Mesodermal cell (in vitro differentiated cells): ENCODE results near the gene NOCT.

Experiments used
- H3K27ac ChIP-seq: 2 replicates; pipeline ENCODE4 v1.7.0; 2013; ENCODE audit warnings: mild to moderate bottlenecking, low read depth, low read length, moderate library complexity; ENCODE audit not compliant: severe bottlenecking
- H3K36me3 ChIP-seq: 2 replicates; pipeline ENCODE4 v1.7.1; 2013; ENCODE audit warnings: mild to moderate bottlenecking, low read length, moderate library complexity; ENCODE audit not compliant: control insufficient read depth, insufficient read depth
- H3K4me1 ChIP-seq: one replicate; pipeline ENCODE4 v1.7.1; 2013; ENCODE audit warnings: mild to moderate bottlenecking, low read length; ENCODE audit not compliant: insufficient read depth, control insufficient read depth, poor library complexity, severe bottlenecking
- H3K4me3 ChIP-seq: 2 replicates; pipeline ENCODE4 v1.7.0; 2013; ENCODE audit warnings: low read length, control low read depth, mild to moderate bottlenecking; ENCODE audit not compliant: insufficient read depth, poor library complexity, severe bottlenecking; ENCODE audit errors: extremely low read depth
- H3K9me3 ChIP-seq: 2 replicates; pipeline ENCODE4 v1.7.1; 2013; ENCODE audit warnings: mild to moderate bottlenecking, low read length, moderate library complexity; ENCODE audit not compliant: control insufficient read depth
- WGBS, 2 experiments: methylation state at CpG; one replicate each; pipeline ENCODE4 v1.1.5; 2013; ENCODE audit warnings: missing lambda C conversion rate in 2 of 2; ENCODE audit not compliant: insufficient coverage in 2 of 2; 5-methylcytosine and 5-hydroxymethylcytosine counted together

NOCT gene

GRCh38 chr4:139083607-139083955 is 68.0 kb downstream of the NOCT start:
- H3K9me3 ChIP-seq: no peaks in the 10 kb centered on the region
- H3K4me1 ChIP-seq: no peaks in the 10 kb centered on the region
- H3K27ac ChIP-seq: peak overlapping the region; percentile 90
- peak overlapping the region; percentile 83 for H3K4me3 ChIP-seq
- no peaks in the 10 kb centered on the region for H3K36me3 ChIP-seq
- 0% methylated on average over 29 to 33 of the region's 34 CpGs for WGBS, 2 experiments

- peak overlapping the region; percentile 83 for H3K4me3 ChIP-seq
- H3K36me3 ChIP-seq: no peaks in the 10 kb centered on the region
- peak overlapping the region; percentile 90 for H3K27ac ChIP-seq
- no peaks in the 10 kb centered on the region for H3K4me1 ChIP-seq
- H3K9me3 ChIP-seq: no peaks in the 10 kb centered on the region
- WGBS, 2 experiments: 0% methylated on average over 42 to 47 of the region's 68 CpGs
Observed at GRCh38 chr4:139083956-139084803, 68.6 kb downstream of the NOCT start.

- H3K27ac ChIP-seq: peak overlapping the region; percentile 90
- 0 to 20% methylated on average over 1 to 2 of the region's 2 CpGs for WGBS, 2 experiments
Observed at GRCh38 chr4:139084804-139085093, 69.2 kb downstream of the NOCT start.

GRCh38 chr4:139085141-139085540 is 69.6 kb downstream of the NOCT start:
- H3K36me3 ChIP-seq: no peaks in the 10 kb centered on the region
- H3K4me3 ChIP-seq: peak overlapping the region; percentile 83
- H3K4me1 ChIP-seq: no peaks in the 10 kb centered on the region
- H3K27ac ChIP-seq: peak overlapping the region; percentile 90
- WGBS, 2 experiments: 100% methylated on average over 1 of the region's 5 CpGs; no CpG with 5 or more reads in 1 of the 2 experiments
- H3K9me3 ChIP-seq: no peaks in the 10 kb centered on the region

More at GRCh38 chr4:139084804-139085093, 69.2 kb downstream of the NOCT start:
- Histone ChIP-seq H3K4me3 (peak overlapping the region; percentile 83), H3K36me3 (no peaks in the 10 kb centered on the region), H3K4me1 (no peaks in the 10 kb centered on the region), H3K9me3 (no peaks in the 10 kb centered on the region)

- WGBS, 2 experiments: 70 to 100% methylated on average over 6 to 10 of the region's 12 CpGs
Observed at GRCh38 chr4:139092271-139092670, 76.7 kb downstream of the NOCT start.

More at GRCh38 chr4:139092271-139092670, 76.7 kb downstream of the NOCT start:
- Histone ChIP-seq H3K4me3 (no peak overlapping the region), H3K36me3 (no peaks in the 10 kb centered on the region), H3K9me3 (no peaks in the 10 kb centered on the region), H3K4me1 (no peaks in the 10 kb centered on the region), H3K27ac (no peak overlapping the region)
